ENCODE data around the gene HECTD1.

DNA sequence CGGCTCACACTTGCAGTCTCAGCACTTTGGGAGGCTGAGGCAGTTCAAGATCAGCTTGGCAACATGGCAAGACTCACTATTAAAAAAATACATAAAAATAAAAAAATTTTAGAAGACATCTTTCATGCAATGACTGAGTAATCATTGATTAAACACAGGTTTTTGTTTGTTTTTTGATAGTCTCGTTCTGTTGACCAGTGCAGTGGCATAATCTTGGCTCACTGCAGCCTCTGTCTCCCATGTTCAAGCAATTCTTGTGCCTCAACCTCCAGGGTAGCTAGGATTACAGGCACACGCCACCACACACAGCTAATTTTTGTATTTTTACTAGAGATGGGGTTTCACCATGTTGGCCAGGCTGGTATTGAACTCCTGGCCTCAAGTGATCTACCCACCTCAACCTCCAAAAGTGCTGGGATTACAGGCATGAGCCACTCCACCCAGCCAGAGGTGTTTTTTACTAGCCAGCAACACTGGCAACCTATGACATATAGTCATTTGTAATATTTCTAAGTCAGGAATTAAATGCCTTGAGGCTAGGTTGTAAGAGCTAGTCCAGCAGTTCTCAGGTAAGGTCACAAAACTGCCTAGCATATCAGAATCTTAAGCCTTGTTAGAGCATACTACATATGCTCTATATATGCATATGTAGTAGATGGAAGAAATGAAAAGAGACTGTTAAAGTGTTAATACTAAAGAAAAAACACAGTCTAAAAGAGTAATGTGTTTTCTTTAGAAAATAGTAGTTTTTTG is 27.1 kb downstream of the HECTD1 start:
- no peak for TF ChIP-seq EZH2phosphoT487 (IDR thresholded peaks at IDR 0.05; ENCODE audit: borderline replicate concordance, low read depth, low read length)
- no peak for TF ChIP-seq CTCF (conservative IDR thresholded peaks at IDR 0.05; ENCODE audit: low read length)
